SK-N-SH treated with all-trans-retinoic acid at 6 μM for 48 hours (cell line): ENCODE data around the gene DAB2IP.
"Not testable (repeated sequence)": the region's sequence is repeated elsewhere in the genome, so short reads cannot be mapped to it uniquely, and the experiment has no call there.

Experiments
- RARB ChIP-seq: fragments of 250-450 bp; sonication (Bioruptor Pico); IDR thresholded peaks from 2 replicates; pipeline ENCODE4 v1.8.0; 2021; ENCODE audit warnings: mild to moderate bottlenecking, moderate library complexity
- ZNF8 ChIP-seq: fragments of 450-650 bp; formaldehyde crosslinking; IDR thresholded peaks from 2 replicates; pipeline ENCODE4 v1.5.0; 2020; ENCODE audit warnings: mild to moderate bottlenecking, moderate library complexity

DNA sequence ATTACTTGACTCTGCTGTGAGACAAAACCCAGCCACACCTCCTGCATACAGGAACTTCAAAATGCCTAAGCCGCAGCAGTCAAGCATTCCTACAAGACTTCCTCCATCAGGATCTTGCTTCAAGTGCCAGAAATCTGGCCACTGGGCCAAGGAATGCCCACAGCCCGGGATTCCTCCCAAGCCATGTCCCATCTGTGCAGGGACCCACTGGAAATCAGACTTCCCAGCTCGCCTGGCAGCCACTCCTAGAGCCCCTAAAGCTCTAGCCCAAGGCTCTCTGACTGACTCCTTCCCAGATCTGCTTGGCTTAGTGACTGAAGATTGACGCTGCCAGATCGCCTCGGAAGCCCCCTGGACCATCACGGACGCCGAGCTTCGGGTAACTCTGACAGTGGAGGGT, 141.0 kb downstream of the DAB2IP start:
- not testable (repeated sequence) for TF ChIP-seq RARB, ZNF8 (CRISPR knock-in tag)
